HepG2 (cell line): ENCODE results near the gene MAPK12. TPM values are rescaled to one million over a fixed set of nuclear protein-coding genes. Genes with fewer than 3 reads are reported as not detected.

Experiments
- HNRNPL ChIP-seq: fragments of 200-400 bp; formaldehyde crosslinking; IDR thresholded peaks from 2 replicates; pipeline ENCODE4 v1.6.1; 2017; ENCODE audit warnings: mild to moderate bottlenecking, low read depth, low read length
- LCORL ChIP-seq, 2 experiments: fragments of 450-650 bp in 1 of 2; sonication (generic) in 1 of 2; formaldehyde crosslinking in 1 of 2; IDR thresholded peaks; 2 replicates each; pipeline versions ENCODE4 v1.5.0 to v1.6.1; 2017 to 2020; ENCODE audit warnings: antibody characterized with exemption in 1 of 2, missing genetic modification reagents in 1 of 2
- NR2F6 ChIP-seq, 2 experiments: IDR thresholded peaks; 2 replicates each; pipeline ENCODE4 v1.6.1; 2016; ENCODE audit warnings: antibody characterized with exemption in 1 of 2, mild to moderate bottlenecking in 1 of 2
- RAD21 ChIP-seq: fragments of 450-650 bp; formaldehyde crosslinking; IDR thresholded peaks from 2 replicates; pipeline ENCODE4 v1.5.0; 2020; ENCODE audit warnings: mild to moderate bottlenecking
- SP4 ChIP-seq: sonication (generic); formaldehyde crosslinking; IDR thresholded peaks from 2 replicates; pipeline ENCODE4 v1.8.1; 2023; ENCODE audit warnings: mild to moderate bottlenecking, missing genetic modification reagents
- polyA plus RNA-seq, 8 experiments: library from polyadenylated mRNA; depleted of rRNA in 3 of 8; stranded (reverse) in 7 of 8; unstranded in 1 of 8; fragments of >200 nt; fragmentation: Illumina TruSeq in 4 of 8; extraction: Trizol in 4 of 8; gene quantifications; 2 replicates each; pipeline versions ENCODE4 v1.2.1 to v1.2.3, GENCODE V29; 2011 to 2016; ENCODE audit warnings: low read depth in 4 of 8, missing spikeins in 1 of 8, mixed read lengths in 1 of 8; ENCODE audit not compliant: insufficient read depth in 1 of 8
- total RNA-seq, 5 experiments: library from RNA; depleted of rRNA; stranded (reverse); fragments of >200 nt; fragmentation: Illumina TruSeq; extraction: Trizol; gene quantifications; 2 replicates each; pipeline ENCODE4 v1.2.3, GENCODE V29; 2016; ENCODE audit warnings: low read depth in 1 of 5
- TF ChIP-seq, protein P1 (sequence below): sonication (generic); formaldehyde crosslinking; IDR thresholded peaks from 2 replicates; pipeline ENCODE4 v1.4.0; 2020; ENCODE audit warnings: low read depth, mild to moderate bottlenecking, missing genetic modification reagents
- TF ChIP-seq, protein P2 (sequence below): sonication (generic); formaldehyde crosslinking; IDR thresholded peaks from 2 replicates; pipeline ENCODE4 v1.5.0; 2020; ENCODE audit warnings: mild to moderate bottlenecking, missing genetic modification reagents

The MAPK12 gene
- total and polyA plus RNA-seq, 2 of the 13 experiments (the other 11 are each of a cell fraction or from before 2014, with no cell fraction given), result 22.2 to 23.3 TPM

DNA sequence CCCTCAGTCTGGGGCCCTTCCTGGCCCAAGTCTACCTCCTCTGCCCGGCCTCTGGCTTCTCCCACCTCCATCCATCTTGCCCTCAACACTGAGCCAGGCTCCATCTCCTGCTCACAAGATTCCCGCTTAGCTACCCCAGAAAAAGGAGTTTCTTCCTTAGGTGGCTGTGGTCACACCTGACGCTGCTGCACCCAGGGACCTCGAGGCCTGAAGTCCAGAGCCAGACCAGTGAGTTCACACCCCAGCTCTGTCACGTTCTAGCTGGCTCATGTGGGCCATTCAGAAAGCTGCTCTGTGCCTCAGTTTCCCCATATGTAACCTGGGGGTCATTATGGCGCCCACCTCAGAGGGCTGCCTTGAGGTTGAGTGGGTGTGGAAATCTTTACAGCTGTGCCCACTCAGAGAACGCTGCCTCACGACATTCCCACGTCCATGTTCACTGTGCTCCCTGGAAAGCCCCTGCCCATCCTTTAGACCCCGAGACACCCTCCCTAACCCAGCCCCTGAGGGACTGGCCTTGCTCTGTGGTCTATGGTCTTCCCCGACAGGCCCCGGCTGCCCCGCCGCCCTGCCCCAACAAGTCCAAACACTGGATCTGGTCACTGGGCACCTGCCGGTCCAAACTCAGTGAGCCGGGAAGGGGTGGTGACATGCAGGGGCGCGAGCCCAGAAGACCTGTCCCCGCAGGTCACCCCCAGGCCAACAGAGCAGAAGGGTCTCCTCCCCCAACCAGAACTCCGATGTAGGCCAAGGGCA lies 36.2 kb upstream of the MAPK12 start (continued):
- TF ChIP-seq RAD21 (CRISPR knock-in tag), result 0 out of 2 replicates have a peak, but pooled peaks have one; percentile 3
- TF ChIP-seq LCORL (IDR thresholded peaks at IDR 0.05), result no peak
- TF ChIP-seq LCORL (CRISPR knock-in tag; IDR thresholded peaks at IDR 0.05), result 0 out of 2 replicates have a peak, but pooled peaks have one; percentile 45
- TF ChIP-seq, protein P1, sequence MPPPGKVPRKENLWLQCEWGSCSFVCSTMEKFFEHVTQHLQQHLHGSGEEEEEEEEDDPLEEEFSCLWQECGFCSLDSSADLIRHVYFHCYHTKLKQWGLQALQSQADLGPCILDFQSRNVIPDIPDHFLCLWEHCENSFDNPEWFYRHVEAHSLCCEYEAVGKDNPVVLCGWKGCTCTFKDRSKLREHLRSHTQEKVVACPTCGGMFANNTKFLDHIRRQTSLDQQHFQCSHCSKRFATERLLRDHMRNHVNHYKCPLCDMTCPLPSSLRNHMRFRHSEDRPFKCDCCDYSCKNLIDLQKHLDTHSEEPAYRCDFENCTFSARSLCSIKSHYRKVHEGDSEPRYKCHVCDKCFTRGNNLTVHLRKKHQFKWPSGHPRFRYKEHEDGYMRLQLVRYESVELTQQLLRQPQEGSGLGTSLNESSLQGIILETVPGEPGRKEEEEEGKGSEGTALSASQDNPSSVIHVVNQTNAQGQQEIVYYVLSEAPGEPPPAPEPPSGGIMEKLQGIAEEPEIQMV (CRISPR knock-in tag), result 0 out of 2 replicates have a peak, but pooled peaks have one; percentile 1
- TF ChIP-seq SP4 (CRISPR knock-in tag), result no peak
- TF ChIP-seq HNRNPL, result peak; percentile 69; the same call in 1 of the 2 replicates
- no peak for TF ChIP-seq NR2F6 (IDR thresholded peaks at IDR 0.05)
- 0 out of 2 replicates have a peak, but pooled peaks have one; percentile 3 for TF ChIP-seq NR2F6 (CRISPR knock-in tag; IDR thresholded peaks at IDR 0.05)
- TF ChIP-seq, protein P2, sequence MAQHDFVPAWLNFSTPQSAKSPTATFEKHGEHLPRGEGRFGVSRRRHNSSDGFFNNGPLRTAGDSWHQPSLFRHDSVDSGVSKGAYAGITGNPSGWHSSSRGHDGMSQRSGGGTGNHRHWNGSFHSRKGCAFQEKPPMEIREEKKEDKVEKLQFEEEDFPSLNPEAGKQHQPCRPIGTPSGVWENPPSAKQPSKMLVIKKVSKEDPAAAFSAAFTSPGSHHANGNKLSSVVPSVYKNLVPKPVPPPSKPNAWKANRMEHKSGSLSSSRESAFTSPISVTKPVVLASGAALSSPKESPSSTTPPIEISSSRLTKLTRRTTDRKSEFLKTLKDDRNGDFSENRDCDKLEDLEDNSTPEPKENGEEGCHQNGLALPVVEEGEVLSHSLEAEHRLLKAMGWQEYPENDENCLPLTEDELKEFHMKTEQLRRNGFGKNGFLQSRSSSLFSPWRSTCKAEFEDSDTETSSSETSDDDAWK (CRISPR knock-in tag), result no peak
